Subcutaneous adipose tissue (tissue), 4 donors: ENCODE data around the gene ST8SIA4. TPM values are rescaled to one million over a fixed set of nuclear protein-coding genes. Genes with fewer than 3 reads are reported as not detected.

Experiments used
- total RNA-seq, 4 donors: library from RNA; depleted of rRNA; stranded (reverse); fragments of >200 nt; gene quantifications; one replicate each; pipeline ENCODE4 v1.1.0, GENCODE V29; 2016
- TF ChIP-seq, protein P1 (sequence below): fragments of 450-650 bp; IDR thresholded peaks from one replicate; pipeline ENCODE4 v1.5.1; 2016; ENCODE audit warnings: low read depth, mild to moderate bottlenecking, control low read depth, antibody characterized with exemption, moderate library complexity

The ST8SIA4 gene
- total RNA-seq, 4 donors from 2014 or later = 5.5 to 20.1 (median 12.2) TPM

DNA sequence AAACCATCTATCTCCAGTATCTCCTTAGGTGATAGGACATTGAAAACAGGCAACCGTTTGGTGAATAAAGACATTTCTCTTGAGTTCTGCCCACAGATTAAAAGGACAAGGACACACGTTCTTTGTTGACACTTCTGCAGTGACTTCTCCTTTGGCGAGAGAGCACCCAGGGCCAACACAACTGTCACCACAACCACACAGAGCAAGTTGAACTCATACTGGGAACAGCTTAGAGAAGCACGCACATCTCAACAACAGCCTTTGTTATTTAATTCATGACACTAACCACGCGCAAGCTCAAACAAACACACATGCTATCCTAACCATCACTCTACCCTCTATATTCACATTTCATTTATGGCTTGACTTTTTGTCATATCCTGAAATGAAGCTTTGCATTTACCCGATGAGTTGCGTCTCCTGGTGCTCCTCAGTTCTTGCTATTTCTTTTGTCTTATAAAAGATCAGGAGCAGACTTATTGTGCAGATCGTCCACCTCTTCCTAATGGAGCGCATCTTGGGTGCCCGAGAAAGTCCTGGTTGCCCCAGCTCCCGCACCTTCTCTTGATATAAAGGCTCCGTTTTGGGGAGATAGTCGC lies 543 bp downstream of the ST8SIA4 start:
- TF ChIP-seq, protein P1, sequence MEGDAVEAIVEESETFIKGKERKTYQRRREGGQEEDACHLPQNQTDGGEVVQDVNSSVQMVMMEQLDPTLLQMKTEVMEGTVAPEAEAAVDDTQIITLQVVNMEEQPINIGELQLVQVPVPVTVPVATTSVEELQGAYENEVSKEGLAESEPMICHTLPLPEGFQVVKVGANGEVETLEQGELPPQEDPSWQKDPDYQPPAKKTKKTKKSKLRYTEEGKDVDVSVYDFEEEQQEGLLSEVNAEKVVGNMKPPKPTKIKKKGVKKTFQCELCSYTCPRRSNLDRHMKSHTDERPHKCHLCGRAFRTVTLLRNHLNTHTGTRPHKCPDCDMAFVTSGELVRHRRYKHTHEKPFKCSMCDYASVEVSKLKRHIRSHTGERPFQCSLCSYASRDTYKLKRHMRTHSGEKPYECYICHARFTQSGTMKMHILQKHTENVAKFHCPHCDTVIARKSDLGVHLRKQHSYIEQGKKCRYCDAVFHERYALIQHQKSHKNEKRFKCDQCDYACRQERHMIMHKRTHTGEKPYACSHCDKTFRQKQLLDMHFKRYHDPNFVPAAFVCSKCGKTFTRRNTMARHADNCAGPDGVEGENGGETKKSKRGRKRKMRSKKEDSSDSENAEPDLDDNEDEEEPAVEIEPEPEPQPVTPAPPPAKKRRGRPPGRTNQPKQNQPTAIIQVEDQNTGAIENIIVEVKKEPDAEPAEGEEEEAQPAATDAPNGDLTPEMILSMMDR = no peak

DNA sequence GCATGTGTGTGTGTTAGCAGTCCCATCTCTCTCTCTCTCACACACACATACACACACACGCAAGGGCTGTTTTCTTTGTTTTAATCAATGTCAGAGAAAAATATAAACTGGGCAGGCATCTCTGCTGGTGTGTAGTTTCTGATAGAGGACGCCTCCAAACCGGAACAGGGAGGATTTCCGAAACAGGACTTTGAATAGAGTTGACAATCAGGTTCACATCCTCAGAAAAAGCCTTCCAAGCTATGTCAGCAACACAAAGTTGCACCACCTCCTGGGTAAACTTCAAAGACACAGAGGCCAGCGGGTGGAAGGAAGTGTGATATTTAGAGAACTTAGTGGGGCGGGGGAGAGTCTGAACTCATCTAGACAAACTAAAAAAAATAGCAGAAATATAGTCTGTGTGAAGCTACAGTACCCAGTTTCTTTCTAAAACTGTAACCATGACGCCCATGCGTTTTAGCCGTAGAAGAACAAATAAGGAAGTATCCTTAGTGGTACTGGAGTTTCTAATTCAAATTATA lies 1.2 kb downstream of the ST8SIA4 start:
- TF ChIP-seq, protein P1 = no peak

DNA sequence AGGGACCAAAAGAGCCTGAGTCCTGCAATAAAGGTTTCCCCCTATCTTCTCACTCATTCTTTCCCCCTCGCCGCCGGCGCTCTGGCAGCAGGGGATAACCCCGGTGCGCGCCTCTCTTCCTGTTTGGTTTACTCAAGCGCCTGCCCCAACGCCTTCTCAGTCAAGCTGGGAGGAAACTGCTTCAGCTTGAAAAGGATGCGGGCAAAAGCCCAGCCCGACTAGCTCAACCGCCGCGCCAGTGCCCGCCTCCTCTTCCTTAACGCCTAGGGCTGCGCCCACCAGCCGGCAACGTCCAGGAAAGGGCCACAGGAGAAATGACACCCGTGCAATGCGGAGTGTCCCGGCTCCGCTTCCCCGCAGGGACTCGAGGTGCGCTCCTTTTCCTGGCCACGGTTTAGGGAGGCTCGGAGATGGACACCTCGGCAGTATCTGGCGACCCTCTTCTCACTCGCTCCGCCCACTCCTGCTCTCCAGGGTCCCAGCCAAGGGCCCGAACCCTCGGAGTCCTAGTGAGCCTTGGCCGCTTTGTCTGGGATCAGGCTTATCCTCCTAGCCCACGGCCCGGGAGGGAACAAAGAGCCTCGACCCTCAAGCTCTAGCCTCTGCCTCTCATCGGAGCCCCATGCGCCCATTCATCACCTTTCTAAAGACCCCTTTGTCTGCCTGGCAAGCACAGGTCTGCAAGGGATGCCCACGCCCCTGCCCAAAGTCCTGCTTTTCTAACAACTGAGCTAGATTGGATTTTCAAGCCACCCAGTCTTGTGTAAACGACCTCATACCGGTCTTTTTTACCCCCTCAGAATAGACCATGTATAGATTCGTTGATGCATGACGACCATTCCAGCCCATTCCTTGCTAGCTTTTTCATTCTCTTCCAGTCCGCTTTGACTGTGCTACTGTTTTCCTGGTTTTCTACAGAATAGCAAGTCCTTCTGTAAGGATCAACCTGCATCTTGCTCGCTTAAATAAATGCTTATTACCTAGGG lies 2.0 kb downstream of the ST8SIA4 start:
- TF ChIP-seq, protein P1 = no peak

DNA sequence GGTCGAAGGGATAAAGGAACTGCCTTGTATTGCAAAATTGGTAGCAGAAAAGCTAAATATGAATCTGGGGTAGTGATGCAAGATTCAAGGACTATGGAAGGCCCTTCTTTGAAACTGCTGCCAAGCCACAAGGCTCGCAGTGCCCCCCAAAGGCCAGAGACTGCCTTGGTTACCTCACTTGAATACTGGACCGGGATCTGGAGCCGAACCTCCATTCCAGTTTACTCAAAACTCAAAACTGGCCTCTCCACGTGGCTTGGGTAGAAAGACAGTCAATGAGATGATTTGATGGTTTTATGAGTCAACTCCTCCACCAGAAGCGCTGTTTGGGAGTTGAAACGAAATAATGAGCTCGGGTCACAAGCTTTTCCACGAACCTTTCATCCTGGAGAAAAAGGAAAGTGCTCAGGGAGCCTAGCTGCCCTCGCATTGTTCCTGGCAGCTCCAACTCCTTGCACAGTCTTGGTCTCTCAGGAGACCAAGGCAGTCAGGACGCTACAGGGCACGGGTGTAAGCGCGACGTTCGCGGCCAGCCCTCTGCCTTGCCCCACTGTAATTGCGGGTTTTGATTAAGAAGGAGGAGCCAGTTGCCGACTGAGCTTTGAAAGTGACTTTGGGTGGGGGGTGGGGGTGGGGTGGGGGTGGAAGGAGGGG lies 2.8 kb downstream of the ST8SIA4 start:
- TF ChIP-seq, protein P1 = no peak

DNA sequence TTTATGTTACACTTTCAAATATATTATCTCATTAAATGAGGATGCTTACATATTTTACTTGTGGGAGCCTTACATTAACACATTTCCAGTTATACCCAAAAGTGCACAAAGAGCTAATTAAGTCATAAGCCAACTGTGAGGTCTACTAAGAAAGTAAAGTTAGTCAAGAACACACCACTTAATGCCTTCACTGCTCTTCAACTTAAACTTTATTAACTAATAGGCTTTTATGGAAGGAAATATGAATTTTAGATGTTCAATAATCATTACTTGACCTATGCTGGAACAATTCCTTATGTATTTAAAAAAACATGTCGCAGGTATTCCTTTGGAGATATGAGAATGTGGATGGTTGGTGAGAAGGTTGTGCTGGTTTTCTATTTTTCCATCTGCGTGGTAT lies 3.4 kb downstream of the ST8SIA4 start:
- TF ChIP-seq, protein P1 = no peak

DNA sequence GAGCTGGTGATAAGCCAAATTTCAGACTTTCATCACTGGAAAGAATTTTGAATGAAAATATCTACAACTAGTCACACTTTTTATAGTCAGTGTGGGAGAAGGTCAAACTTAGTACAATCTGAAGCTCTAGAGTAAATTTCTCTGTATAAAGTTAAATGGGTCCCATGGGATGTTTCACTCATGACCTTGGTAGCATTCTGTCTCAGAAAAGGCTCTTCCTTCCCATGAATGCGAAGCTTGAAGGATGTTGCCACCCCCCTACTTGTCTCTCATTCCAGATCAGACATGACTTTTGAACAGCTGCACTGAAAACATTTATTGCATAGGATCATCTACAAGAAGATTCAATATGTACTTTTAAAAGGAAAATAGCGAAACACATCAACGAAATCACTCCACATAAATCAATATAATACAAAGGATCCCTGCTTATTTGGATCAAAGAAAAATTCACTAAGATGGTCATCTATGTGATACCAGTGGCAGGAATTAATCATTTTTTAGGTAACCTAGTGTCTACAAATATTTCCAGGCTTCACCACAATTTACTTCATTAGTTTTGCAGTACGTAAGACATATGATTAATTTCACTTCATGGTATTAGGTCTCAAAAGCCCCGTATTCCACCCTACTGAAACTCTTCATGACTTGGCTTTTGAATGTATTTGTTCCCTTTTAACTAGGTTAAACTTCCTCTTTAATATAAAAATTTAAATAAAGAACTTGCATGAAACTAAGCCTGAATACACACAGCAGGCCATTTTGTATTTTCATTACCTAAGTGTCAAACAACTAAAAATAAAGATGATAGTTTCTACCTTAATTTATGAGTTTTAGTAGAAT lies 4.4 kb downstream of the ST8SIA4 start:
- TF ChIP-seq, protein P1 = no peak
